ENCODE measurements around the gene PPP1CA. TPM values are rescaled to one million over a fixed set of nuclear protein-coding genes. Genes with fewer than 3 reads are reported as not detected.

Gene PPP1CA
- polyA plus RNA-seq, 3 donors: 209 to 551 (median 461) TPM

DNA sequence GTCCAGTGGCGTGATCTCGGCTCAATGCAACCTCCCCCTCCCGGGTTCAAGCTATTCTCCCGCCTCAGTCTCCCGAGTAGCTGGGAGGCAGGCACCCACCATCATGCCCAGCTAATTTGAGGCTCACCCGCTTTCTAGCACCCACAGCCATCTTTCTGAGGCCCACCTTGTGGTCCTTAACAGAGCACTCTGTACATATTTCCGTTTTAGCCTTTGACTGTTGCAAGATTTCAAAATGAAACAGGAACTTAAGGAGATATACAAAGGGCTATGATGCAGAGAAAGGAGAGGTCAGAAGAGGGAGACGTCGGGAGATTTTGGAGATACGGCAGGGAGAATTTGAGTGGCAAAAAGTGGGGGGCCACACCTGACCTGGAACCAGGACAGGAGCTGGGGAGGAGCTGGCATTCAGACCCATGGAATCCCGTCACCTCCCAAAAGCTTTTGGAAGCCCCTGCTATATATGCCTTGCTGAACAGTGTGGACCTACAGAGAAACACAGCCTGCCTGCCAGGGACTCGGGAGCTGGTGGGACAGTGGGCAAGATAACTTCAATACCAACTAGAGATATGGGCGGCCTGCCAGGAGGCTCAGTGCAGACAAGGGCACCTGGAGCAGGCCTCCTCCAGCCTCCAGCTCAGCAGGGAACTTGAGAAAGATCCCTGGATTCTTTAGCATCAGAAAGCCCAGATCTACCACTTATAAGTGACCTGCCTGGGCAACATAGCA, 20.2 kb downstream of the PPP1CA start:
- H3K79me2 ChIP-seq (ENCODE audit: insufficient read depth, low read length): no peaks in the 10 kb centered on the region
- H4K20me1 ChIP-seq (ENCODE audit: insufficient read depth, low read length): no peaks in the 10 kb centered on the region
- H3K4me2 ChIP-seq (replicated peaks; ENCODE audit: extremely low read depth, low read length, poor library complexity, severe bottlenecking): peak overlapping the region; percentile 76
- peaks cover 2 to 3% of the 10 kb centered on the region in 2 donors for H3K36me3 Mint-ChIP-seq
- H3K27me3 Mint-ChIP-seq (ENCODE audit: low read depth in 3 of 3): peaks cover 0 to 4% (median 2%) of the 10 kb centered on the region in 3 donors
- H3K4me3 Mint-ChIP-seq: peak overlapping the region; percentile 3 to 76
- intact Hi-C loops (cut with micrococcal nuclease): loop anchor here in 1 of 2 donors (1.0 to 5.0 kb wide), 2 partner anchors 10 to 119 kb away; no protein-coding TSS in a partner anchor
- TF ChIP-seq, protein P1, sequence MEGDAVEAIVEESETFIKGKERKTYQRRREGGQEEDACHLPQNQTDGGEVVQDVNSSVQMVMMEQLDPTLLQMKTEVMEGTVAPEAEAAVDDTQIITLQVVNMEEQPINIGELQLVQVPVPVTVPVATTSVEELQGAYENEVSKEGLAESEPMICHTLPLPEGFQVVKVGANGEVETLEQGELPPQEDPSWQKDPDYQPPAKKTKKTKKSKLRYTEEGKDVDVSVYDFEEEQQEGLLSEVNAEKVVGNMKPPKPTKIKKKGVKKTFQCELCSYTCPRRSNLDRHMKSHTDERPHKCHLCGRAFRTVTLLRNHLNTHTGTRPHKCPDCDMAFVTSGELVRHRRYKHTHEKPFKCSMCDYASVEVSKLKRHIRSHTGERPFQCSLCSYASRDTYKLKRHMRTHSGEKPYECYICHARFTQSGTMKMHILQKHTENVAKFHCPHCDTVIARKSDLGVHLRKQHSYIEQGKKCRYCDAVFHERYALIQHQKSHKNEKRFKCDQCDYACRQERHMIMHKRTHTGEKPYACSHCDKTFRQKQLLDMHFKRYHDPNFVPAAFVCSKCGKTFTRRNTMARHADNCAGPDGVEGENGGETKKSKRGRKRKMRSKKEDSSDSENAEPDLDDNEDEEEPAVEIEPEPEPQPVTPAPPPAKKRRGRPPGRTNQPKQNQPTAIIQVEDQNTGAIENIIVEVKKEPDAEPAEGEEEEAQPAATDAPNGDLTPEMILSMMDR (IDR thresholded peaks at IDR 0.05): peak; percentile 27
- no peaks in the 10 kb centered on the region for H3K36me3 ChIP-seq (replicated peaks in 1 of 2; ENCODE audit: control insufficient read depth in 1 of 2, insufficient read depth in 2 of 2, low read length in 2 of 2)
- peak overlapping the region; percentile 85 to 98 (median 94) for H3K27ac Mint-ChIP-seq
- peak overlapping the region in 2 of 3 experiments; percentile 13 to 64 for H3K4me3 ChIP-seq (replicated peaks in 1 of 3; ENCODE audit: low read depth in 2 of 3, low read length in 3 of 3)
- peaks cover 40% of the 10 kb centered on the region for H3K4me1 Mint-ChIP-seq
- 13% methylated on average over 8 of the region's 13 CpGs for WGBS (ENCODE audit: insufficient coverage)
- H3K27ac ChIP-seq (ENCODE audit: low read depth in 1 of 2, low read length in 2 of 2): peak overlapping the region; percentile 77 to 85
- no peaks in the 10 kb centered on the region for H3K9me3 ChIP-seq (replicated peaks in 1 of 2; ENCODE audit: control insufficient read depth in 1 of 2, insufficient read depth in 1 of 2, low read length in 2 of 2)
- peak overlapping the region; percentile 74 for H2AFZ ChIP-seq (ENCODE audit: insufficient read depth, low read depth, low read length, poor library complexity, severe bottlenecking)
- no peak overlapping the region for H3K9ac ChIP-seq (ENCODE audit: insufficient read depth, low read length, poor library complexity, severe bottlenecking)
- H3K27me3 ChIP-seq (ENCODE audit: control insufficient read depth in 2 of 2, insufficient read depth in 2 of 2, low read length in 2 of 2): no peaks in the 10 kb centered on the region
- no peaks in the 10 kb centered on the region for H3K9me3 Mint-ChIP-seq
- peaks cover 40 to 45% of the 10 kb centered on the region in 2 donors for H3K4me1 ChIP-seq (ENCODE audit: control insufficient read depth in 1 of 2, insufficient read depth in 2 of 2, low read length in 2 of 2)
- DNase-seq: peak; percentile 54 to 75 (median 74)

DNA sequence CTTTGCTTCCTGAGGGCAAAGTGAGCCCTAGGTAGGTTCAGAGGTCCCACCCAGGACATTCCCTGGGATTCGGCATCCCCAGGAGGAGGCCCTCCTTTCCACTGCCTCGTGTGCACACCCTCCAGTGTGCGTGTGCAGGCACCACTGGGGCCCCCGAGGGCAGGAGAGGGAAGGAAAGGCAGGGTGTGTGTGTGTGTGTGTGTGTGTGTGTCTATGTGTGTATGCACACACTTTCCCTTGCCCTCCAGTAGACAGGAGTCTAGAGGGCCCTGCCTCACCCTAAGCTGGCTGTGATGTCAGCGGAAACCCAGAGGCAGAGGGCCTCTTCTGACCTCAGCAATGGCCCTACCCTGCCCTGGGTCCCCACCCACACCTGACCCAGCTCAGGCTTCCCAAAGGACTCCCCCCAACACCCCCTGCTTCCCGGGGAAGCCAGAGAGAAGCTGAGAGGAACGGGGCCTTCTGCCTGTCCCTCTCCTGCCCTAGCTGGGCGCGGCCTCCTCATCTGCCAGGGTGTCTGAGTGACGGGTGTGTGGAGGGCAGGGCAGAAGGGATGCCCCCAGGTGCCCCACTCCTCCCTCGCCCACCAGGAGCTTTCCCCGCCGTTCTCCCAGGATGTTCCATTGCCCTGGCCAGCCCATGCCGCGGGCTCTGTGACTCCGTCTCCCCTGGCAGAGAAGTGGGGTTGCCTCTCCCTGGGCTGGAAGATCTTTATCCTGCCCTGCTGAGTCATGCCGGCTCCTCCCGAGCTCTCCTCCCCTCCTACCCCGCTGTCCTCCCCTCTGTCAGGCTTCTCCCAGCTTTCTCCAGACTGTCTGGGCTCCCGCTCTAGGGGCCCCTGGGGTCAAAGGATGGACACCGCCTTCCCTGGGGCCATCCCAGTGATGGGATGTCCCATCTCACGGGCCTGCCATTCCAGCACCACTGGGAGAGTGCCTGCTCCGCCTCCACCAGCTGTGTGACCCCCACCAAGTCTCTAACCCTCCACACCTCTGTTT, 22.3 kb downstream of the PPP1CA start:
- Mint-ChIP-seq H3K36me3 (peaks cover 2 to 3% of the 10 kb centered on the region in 2 donors), H3K9me3 (no peaks in the 10 kb centered on the region), H3K27ac (peak overlapping the region in 2 of 7 donors; percentile 37 to 68), H3K4me3 (no peak overlapping the region), H3K27me3 (ENCODE audit: low read depth in 3 of 3) (peaks cover 2 to 9% (median 8%) of the 10 kb centered on the region in 3 donors), H3K4me1 (peaks cover 51% of the 10 kb centered on the region)
- intact Hi-C loops (cut with micrococcal nuclease): loop anchor here in 1 of 2 donors (5.0 kb wide), 1 partner anchor 117 kb away; no protein-coding TSS in a partner anchor
- WGBS (ENCODE audit: insufficient coverage): 38% methylated on average over 8 of the region's 23 CpGs
- no peaks in the 10 kb centered on the region for H3K27me3 ChIP-seq (ENCODE audit: control insufficient read depth in 2 of 2, insufficient read depth in 2 of 2, low read length in 2 of 2)
- H3K4me2 ChIP-seq (replicated peaks; ENCODE audit: extremely low read depth, low read length, poor library complexity, severe bottlenecking): no peak overlapping the region
- no peak overlapping the region for H3K27ac ChIP-seq (ENCODE audit: low read depth in 1 of 2, low read length in 2 of 2)
- H2AFZ ChIP-seq (ENCODE audit: insufficient read depth, low read depth, low read length, poor library complexity, severe bottlenecking): peak overlapping the region; percentile 56
- H3K36me3 ChIP-seq (replicated peaks in 1 of 2; ENCODE audit: control insufficient read depth in 1 of 2, insufficient read depth in 2 of 2, low read length in 2 of 2): no peaks in the 10 kb centered on the region
- H3K4me3 ChIP-seq (replicated peaks in 1 of 3; ENCODE audit: low read depth in 2 of 3, low read length in 3 of 3): no peak overlapping the region
- TF ChIP-seq, protein P1 (IDR thresholded peaks at IDR 0.05): no peak
- no peak for DNase-seq
- no peaks in the 10 kb centered on the region for H3K79me2 ChIP-seq (ENCODE audit: insufficient read depth, low read length)
- H3K4me1 ChIP-seq (ENCODE audit: control insufficient read depth in 1 of 2, insufficient read depth in 2 of 2, low read length in 2 of 2): peaks cover 46 to 51% of the 10 kb centered on the region in 2 donors
- no peak overlapping the region for H3K9ac ChIP-seq (ENCODE audit: insufficient read depth, low read length, poor library complexity, severe bottlenecking)
- no peaks in the 10 kb centered on the region for H4K20me1 ChIP-seq (ENCODE audit: insufficient read depth, low read length)
- no peaks in the 10 kb centered on the region for H3K9me3 ChIP-seq (replicated peaks in 1 of 2; ENCODE audit: control insufficient read depth in 1 of 2, insufficient read depth in 1 of 2, low read length in 2 of 2)

Data from CD14-positive monocyte (primary cell).